Activated T-cell treated with anti-CD3 and anti-CD28 coated beads, Interleukin-2, amount 50 U/mL, for 72 hours (primary cell): ENCODE measurements around the gene HMGN1. TPM values are rescaled to one million over a fixed set of nuclear protein-coding genes. Genes with fewer than 3 reads are reported as not detected.

Experiments
- ATAC-seq, 2 donors: fragments of 150-1000 bp; cut with Tn5 transposase; replicated peaks in 1 of 2; 2 replicates each; pipeline ENCODE4 v1.10.0; 2021; ENCODE audit warnings: moderate library complexity in 2 of 2, mild to moderate bottlenecking in 1 of 2
- DNase-seq, 2 donors: peaks; one replicate each; pipeline ENCODE4 v3.0.0; 2021 to 2022; ENCODE audit warnings: mixed read lengths in 1 of 2
- H3K27ac Mint-ChIP-seq: one replicate; pipeline ENCODE4 v1.8.0; 2022; ENCODE audit warnings: mild to moderate bottlenecking, moderate library complexity, mixed read lengths
- H3K27me3 Mint-ChIP-seq: one replicate; pipeline ENCODE4 v1.8.0; 2022; ENCODE audit warnings: low read depth, mixed read lengths
- H3K36me3 Mint-ChIP-seq, 2 donors: one replicate each; pipeline ENCODE4 v1.8.0; 2022; ENCODE audit warnings: mixed read lengths in 2 of 2, mild to moderate bottlenecking in 1 of 2; ENCODE audit not compliant: insufficient read depth in 2 of 2
- H3K4me1 Mint-ChIP-seq: one replicate; pipeline ENCODE4 v1.8.0; 2022; ENCODE audit warnings: low read depth, mixed read lengths
- H3K4me3 Mint-ChIP-seq, 2 donors: one replicate each; pipeline ENCODE4 v1.8.0; 2022; ENCODE audit warnings: mild to moderate bottlenecking in 2 of 2, mixed read lengths in 2 of 2, moderate library complexity in 2 of 2
- H3K9me3 Mint-ChIP-seq, 2 donors: one replicate each; pipeline ENCODE4 v1.8.0; 2022; ENCODE audit warnings: mixed read lengths in 2 of 2
- total RNA-seq, 2 donors: library from RNA; stranded (reverse); gene quantifications; one replicate each; pipeline ENCODE4 v1.2.3, GENCODE V29; 2022

HMGN1 gene
- total RNA-seq = 100 to 1,000 TPM; 353 to 399 TPM

DNA sequence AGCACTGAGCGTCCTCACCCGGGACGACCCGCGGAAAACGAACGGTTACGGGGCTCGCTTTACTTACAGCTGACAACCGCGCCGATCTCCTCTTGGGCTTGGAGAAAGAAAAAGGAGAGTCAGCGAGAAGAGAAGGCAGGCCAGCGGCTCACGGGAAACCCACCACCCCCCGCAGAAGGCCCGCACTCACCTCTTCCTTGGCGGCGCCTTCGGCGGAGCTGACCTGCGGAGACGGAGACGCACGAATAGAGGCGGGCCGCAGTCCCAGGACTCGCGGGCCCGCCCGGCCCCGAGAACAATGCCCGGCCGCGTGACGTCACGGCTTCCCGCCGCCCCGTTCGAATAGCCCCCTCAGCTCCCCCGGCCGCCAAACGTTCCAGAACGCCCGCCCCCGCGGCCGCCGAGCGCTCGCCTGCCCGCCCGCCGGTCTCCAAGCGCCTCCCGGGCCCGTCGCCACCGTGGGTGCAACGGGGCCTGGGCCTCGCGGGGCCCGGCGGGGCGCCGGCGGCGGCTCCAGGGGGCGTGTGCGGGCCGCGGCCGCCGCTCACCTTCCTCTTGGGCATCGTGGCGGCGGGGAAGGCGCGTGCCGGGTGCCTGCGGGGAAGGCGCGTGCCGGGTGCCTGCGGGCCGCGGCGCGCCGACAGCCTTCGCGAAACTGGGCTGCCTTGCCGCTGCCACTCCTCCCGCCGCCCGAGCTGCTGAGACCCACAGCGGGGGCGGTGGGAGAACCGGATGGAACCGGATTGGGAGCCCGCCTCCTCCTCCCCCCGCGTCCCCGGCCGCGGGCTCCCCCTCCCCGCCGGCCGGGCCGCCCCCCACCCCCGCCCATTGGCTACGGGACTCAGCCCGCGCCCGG lies at the start of gene HMGN1:
Gene HMGN1, minus strand, starts transcription at position 734 of the 856 bp plus-strand sequence. Its CDS starts 171 bp downstream, at position 563.
- peaks cover 46% of the 10 kb centered on the region for H3K4me1 Mint-ChIP-seq
- no peaks in the 10 kb centered on the region for H3K27me3 Mint-ChIP-seq
- H3K36me3 Mint-ChIP-seq = peaks cover 14 to 29% of the 10 kb centered on the region in 2 donors
- peak within 1 kb of the TSS; percentile 93 for H3K27ac Mint-ChIP-seq
- peak; percentile 68 to 70 for ATAC-seq
- H3K4me3 Mint-ChIP-seq = peak within 1 kb of the TSS; percentile 99
- peak; percentile 92 to 93 for DNase-seq
- peaks cover 0 to 2% of the 10 kb centered on the region in 2 donors for H3K9me3 Mint-ChIP-seq

- no peak for ATAC-seq
- peaks cover 2 to 12% of the 10 kb centered on the region in 2 donors for H3K36me3 Mint-ChIP-seq
These were observed 48.9 kb upstream of the HMGN1 start for GRCh38 chr21:39397646-39398385.

DNA sequence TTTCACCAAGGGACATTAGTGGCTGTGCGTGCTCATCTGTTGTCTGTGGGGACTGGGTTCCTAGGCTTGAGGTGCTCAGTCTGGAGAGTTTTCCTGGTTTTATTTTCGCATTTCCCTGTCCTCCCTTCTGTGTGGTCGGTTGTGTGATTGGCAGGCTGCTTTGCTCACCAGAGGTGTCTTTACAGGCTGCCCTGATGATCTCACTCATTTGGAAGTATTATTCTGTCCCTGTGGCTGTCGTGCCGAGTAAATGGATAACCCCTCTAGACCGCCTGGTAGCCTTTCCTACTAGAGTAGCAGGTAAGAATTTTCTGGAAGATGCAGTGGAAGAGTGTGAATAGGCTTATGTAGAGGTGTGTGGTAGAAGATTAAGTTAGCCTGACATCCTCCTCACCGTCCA lies 44.1 kb upstream of the HMGN1 start:
- peaks cover 2 to 22% of the 10 kb centered on the region in 2 donors for H3K36me3 Mint-ChIP-seq
- H3K27ac Mint-ChIP-seq = no peak overlapping the region
- H3K4me1 Mint-ChIP-seq = peaks cover 17% of the 10 kb centered on the region
- no peak for DNase-seq
- H3K9me3 Mint-ChIP-seq = no peaks in the 10 kb centered on the region
- H3K4me3 Mint-ChIP-seq = no peak overlapping the region
- no peaks in the 10 kb centered on the region for H3K27me3 Mint-ChIP-seq
- no peak for ATAC-seq

More at GRCh38 chr21:39397646-39398385, 48.9 kb upstream of the HMGN1 start:
- no peaks in the 10 kb centered on the region for H3K4me1 Mint-ChIP-seq
- H3K27me3 Mint-ChIP-seq = no peaks in the 10 kb centered on the region
- H3K4me3 Mint-ChIP-seq = no peak overlapping the region
- no peak for DNase-seq
- no peak overlapping the region for H3K27ac Mint-ChIP-seq
- no peaks in the 10 kb centered on the region for H3K9me3 Mint-ChIP-seq

DNA sequence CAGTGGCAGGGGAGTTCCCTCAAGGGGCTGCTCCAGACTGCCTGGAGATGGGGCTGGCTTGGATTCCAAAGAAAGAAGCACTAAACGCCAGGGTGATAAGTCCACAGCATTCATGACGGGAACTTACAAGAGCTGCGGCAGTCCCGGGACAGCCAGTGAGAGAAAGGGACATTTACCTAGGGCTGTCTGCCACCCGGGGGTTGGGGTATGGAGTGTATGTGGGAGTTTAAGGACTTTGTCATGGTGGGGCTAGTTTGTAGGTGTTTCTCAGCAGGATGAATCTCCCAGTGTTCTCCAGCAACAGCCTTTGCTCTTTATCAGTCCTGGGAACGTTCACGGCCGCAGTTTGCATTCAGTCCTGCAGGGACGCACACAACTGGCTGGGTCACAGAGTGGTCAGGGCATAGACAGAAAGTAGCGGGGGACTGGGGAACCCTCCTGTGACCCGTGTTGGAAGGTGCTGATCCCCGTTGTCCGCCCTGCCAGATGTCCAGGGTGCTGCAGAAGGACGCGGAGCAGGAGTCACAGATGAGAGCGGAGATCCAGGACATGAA lies 41.4 kb upstream of the HMGN1 start:
- Mint-ChIP-seq H3K27ac (no peak overlapping the region), H3K9me3 (no peaks in the 10 kb centered on the region), H3K4me3 (no peak overlapping the region), H3K4me1 (peaks cover 34% of the 10 kb centered on the region), H3K27me3 (no peaks in the 10 kb centered on the region), H3K36me3 (peaks cover 0 to 18% of the 10 kb centered on the region in 2 donors)
- ATAC-seq = no peak
- DNase-seq = no peak

DNA sequence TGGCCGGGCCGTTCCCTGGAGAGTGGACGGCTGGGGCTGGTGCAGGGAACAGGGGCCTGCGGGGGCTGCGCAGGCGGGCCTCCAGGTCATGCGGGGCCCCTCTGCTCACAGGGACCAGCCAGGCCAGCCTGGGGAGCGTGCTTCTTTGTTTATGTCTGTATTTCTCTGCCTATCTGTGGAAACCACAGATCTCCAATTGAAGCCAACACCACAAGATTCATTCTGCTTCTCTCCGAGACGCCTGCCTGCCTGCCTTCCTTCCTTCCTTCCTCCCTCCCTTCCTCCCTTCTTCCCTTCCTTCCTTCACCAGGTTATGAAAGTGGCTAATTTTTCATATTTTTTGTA lies 39.9 kb upstream of the HMGN1 start:
- Mint-ChIP-seq H3K4me1 (peaks cover 46% of the 10 kb centered on the region), H3K27me3 (no peaks in the 10 kb centered on the region), H3K9me3 (no peaks in the 10 kb centered on the region), H3K4me3 (peak overlapping the region; percentile 87 to 97), H3K36me3 (peaks cover 0 to 15% of the 10 kb centered on the region in 2 donors), H3K27ac (no peak overlapping the region)
- DNase-seq (no peak), ATAC-seq (no peak)

DNA sequence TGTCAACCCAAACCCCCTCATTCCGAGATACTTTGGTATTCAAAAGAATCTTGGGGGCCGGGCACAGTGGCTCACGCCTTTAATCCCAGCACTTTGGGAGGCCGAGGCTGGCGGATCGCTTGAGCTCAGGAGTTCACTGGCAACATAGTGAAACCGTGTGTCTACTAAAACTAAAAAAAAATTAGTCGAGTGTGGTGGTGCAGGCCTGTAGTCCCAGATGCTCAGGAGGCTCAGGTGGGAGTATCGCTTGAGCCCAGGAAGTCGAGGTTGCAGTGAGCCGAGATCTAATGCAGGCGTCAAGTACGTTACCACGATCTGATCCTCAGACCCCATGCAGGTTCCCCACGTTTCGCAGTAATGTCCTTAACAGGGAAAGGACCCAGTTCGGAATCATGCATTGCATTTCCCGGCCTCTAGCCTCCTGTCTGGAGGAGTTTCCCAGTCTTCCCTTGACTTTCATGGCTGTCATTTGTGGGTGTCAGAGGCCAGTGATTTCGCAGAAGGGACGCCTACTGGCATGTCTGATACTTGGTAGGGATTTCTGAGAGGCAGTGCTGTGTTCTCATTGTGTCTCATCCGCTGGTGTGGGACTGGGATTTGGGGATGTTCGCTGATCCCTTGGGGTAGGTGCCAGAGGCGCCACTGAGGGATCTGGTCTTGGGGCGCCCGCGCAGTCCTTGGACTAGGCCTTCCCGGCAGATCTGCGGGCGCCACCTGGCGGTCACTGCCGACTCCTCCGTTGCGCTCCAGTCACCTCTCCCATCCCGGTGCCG lies 39.3 kb upstream of the HMGN1 start:
- H3K4me3 Mint-ChIP-seq = peak overlapping the region; percentile 87 to 97
- H3K27me3 Mint-ChIP-seq = no peaks in the 10 kb centered on the region
- H3K9me3 Mint-ChIP-seq = no peaks in the 10 kb centered on the region
- H3K27ac Mint-ChIP-seq = peak overlapping the region; percentile 96
- H3K36me3 Mint-ChIP-seq = peaks cover 0 to 14% of the 10 kb centered on the region in 2 donors
- peaks cover 46% of the 10 kb centered on the region for H3K4me1 Mint-ChIP-seq
- ATAC-seq = peak; percentile 86 to 89
- peak; percentile 92 to 94 for DNase-seq

GRCh38 chr21:39387461-39388037 lies 38.7 kb upstream of the HMGN1 start:
- Mint-ChIP-seq H3K27ac (peak overlapping the region; percentile 96), H3K36me3 (peaks cover 0 to 9% of the 10 kb centered on the region in 2 donors), H3K4me1 (peaks cover 46% of the 10 kb centered on the region), H3K4me3 (peak overlapping the region; percentile 87 to 97), H3K9me3 (no peaks in the 10 kb centered on the region), H3K27me3 (no peaks in the 10 kb centered on the region)
- peak; percentile 92 for DNase-seq
- peak; percentile 61 for ATAC-seq

DNA sequence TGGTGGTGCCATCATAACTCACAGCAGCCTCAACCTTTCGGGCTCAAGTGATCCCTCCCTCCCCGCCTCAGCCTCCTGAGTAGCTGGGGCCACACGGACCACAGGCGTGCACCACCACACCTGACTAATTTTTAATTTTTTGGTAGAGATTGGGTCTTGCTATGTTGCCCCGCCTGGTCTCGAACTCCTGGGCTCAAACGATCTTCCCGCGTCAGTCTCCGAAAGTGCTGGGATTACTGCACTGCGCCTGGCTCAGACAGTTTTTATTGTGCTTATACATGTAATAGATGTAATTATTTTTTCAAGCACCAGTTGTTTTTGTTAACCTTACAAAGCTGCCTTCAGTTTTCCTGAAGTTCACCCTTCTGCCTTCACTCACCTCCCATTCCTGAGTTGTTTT lies 38.0 kb upstream of the HMGN1 start:
- H3K27ac Mint-ChIP-seq = peak overlapping the region; percentile 96
- ATAC-seq = no peak
- no peaks in the 10 kb centered on the region for H3K27me3 Mint-ChIP-seq

DNA sequence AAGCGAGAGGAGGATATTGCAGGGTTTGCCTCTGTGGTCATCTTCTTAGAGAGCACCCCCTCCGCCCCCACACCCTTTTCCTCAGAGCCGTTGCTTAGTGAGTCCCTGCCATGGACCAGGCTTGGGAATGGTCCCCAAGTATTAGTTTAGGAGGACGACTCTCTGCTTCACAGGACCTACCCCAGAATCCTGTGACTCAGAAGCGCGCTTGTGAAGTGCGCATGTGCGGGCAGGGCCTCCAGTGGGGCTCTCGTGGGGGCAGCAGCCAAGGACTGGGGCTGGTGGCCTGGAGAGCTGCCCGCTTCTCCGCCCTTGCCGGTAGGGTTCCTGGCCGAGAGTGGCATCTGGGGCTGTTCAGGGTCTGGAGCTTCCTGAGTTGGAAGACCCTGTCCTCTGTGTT lies 37.3 kb upstream of the HMGN1 start:
- DNase-seq (peak; percentile 19 to 26), ATAC-seq (no peak)
- H3K9me3 Mint-ChIP-seq = no peaks in the 10 kb centered on the region
- peaks cover 0 to 6% of the 10 kb centered on the region in 2 donors for H3K36me3 Mint-ChIP-seq
- peak overlapping the region; percentile 54 to 60 for H3K4me3 Mint-ChIP-seq
- peak overlapping the region; percentile 32 for H3K27ac Mint-ChIP-seq
- no peaks in the 10 kb centered on the region for H3K27me3 Mint-ChIP-seq
- peaks cover 59% of the 10 kb centered on the region for H3K4me1 Mint-ChIP-seq

More for the DNA sequence above, 38.0 kb upstream of the HMGN1 start:
- peaks cover 52% of the 10 kb centered on the region for H3K4me1 Mint-ChIP-seq
- no peak for DNase-seq
- peaks cover 0 to 11% of the 10 kb centered on the region in 2 donors for H3K36me3 Mint-ChIP-seq
- no peaks in the 10 kb centered on the region for H3K9me3 Mint-ChIP-seq
- peak overlapping the region; percentile 87 to 97 for H3K4me3 Mint-ChIP-seq

DNA sequence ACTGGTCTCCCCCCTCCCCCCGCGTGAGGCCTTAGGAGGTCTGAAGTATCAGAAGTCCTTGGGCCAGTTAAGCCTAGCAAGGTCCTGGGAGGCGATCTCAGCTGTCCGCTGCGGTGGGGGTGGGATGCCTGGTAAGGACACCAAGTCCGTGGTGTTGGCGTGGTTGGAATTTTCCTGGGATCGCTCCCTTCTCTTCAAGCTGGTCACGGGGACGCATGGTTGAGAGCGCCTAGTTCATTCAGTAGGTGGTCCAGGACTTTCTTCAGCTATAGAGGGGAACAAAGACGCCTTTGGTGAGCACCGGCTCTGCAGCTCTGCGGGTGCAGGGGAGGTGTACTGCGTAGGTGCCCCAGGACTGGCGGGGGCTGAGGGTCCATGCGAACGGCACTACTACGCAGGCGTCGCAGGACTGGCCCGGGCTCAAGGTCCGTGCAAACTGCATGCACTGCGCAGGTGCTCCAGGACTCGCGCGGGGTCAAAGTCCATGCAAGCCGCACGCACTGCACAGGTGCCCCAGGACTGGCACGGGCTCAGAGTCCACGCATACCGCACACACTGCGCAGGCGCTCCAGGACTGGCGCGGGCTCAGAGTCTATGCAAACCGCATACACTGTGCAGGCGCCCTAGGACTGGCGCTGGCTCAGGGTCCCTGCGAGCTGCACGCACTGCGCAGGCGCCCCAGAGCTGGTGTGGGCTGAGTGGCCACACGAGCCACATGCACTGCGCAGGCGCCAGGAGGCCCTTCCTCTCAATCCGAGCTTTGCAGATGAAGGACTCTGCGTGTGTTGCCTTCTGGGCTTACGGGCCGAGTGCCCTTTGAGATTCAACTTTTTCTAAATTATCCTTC lies 36.6 kb upstream of the HMGN1 start:
- H3K27ac Mint-ChIP-seq = peak overlapping the region; percentile 32

GRCh38 chr21:39384674-39385298 lies 35.9 kb upstream of the HMGN1 start:
- ATAC-seq (no peak), DNase-seq (peak in 1 of 2 donors; percentile 30)
- peak overlapping the region; percentile 86 for H3K27ac Mint-ChIP-seq
- peak overlapping the region; percentile 25 to 49 for H3K4me3 Mint-ChIP-seq
- H3K36me3 Mint-ChIP-seq = peaks cover 2 to 3% of the 10 kb centered on the region in 2 donors
- peaks cover 64% of the 10 kb centered on the region for H3K4me1 Mint-ChIP-seq
- no peaks in the 10 kb centered on the region for H3K27me3 Mint-ChIP-seq
- H3K9me3 Mint-ChIP-seq = no peaks in the 10 kb centered on the region

More for the DNA sequence above, 36.6 kb upstream of the HMGN1 start:
- H3K36me3 Mint-ChIP-seq = peaks cover under 1 to 5% of the 10 kb centered on the region in 2 donors
- H3K4me3 Mint-ChIP-seq = peak overlapping the region; percentile 54 to 60
- peak; percentile 52 to 61 for ATAC-seq
- H3K9me3 Mint-ChIP-seq = no peaks in the 10 kb centered on the region
- peak; percentile 64 to 73 for DNase-seq
- no peaks in the 10 kb centered on the region for H3K27me3 Mint-ChIP-seq
- H3K4me1 Mint-ChIP-seq = peaks cover 64% of the 10 kb centered on the region
